GM23248 (cell line): Measurements from ENCODE around the gene CAPN13. TPM values are rescaled to one million over a fixed set of nuclear protein-coding genes. Genes with fewer than 3 reads are reported as not detected.

Experiments
- DNase-seq: peaks from one replicate; pipeline ENCODE4 v3.0.0-alpha.2; 2015
- H2AFZ ChIP-seq: fragments of 200-600 bp; sonication (generic); 2 replicates; pipeline ENCODE4 v1.6.1; 2016; ENCODE audit warnings: antibody characterized with exemption
- H3F3A ChIP-seq: fragments of 200-600 bp; sonication (generic); 2 replicates; pipeline ENCODE4 v1.6.1; 2016; ENCODE audit warnings: mild to moderate bottlenecking, antibody characterized with exemption, mixed run types; ENCODE audit not compliant: insufficient read depth
- H3K27ac ChIP-seq: fragments of 200-600 bp; sonication (generic); 2 replicates; pipeline ENCODE4 v1.5.1; 2016; ENCODE audit warnings: mild to moderate bottlenecking
- H3K27me3 ChIP-seq: fragments of 200-600 bp; sonication (generic); replicated peaks from 2 replicates; pipeline ENCODE4 v1.6.1; 2016; ENCODE audit warnings: mild to moderate bottlenecking; ENCODE audit not compliant: insufficient read depth
- H3K36me3 ChIP-seq: fragments of 200-600 bp; sonication (generic); 2 replicates; pipeline ENCODE4 v1.6.1; 2016; ENCODE audit warnings: low read depth, mild to moderate bottlenecking
- H3K4me1 ChIP-seq: fragments of 200-600 bp; sonication (generic); 2 replicates; pipeline ENCODE4 v1.6.1; 2016; ENCODE audit warnings: mild to moderate bottlenecking; ENCODE audit not compliant: insufficient read depth
- H3K4me2 ChIP-seq: fragments of 200-600 bp; sonication (generic); one replicate; pipeline ENCODE4 v1.6.1; 2016; ENCODE audit warnings: mild to moderate bottlenecking; ENCODE audit not compliant: unreplicated experiment
- H3K4me3 ChIP-seq: fragments of 200-600 bp; sonication (generic); 2 replicates; pipeline ENCODE4 v1.5.1; 2016; ENCODE audit warnings: mild to moderate bottlenecking
- H3K79me2 ChIP-seq: fragments of 200-600 bp; sonication (generic); 2 replicates; pipeline ENCODE4 v1.6.1; 2016; ENCODE audit warnings: mild to moderate bottlenecking; ENCODE audit not compliant: insufficient read depth
- H3K9ac ChIP-seq: fragments of 200-600 bp; sonication (generic); 2 replicates; pipeline ENCODE4 v1.6.1; 2016; ENCODE audit warnings: mild to moderate bottlenecking
- H3K9me2 ChIP-seq: fragments of 200-600 bp; sonication (generic); 2 replicates; pipeline ENCODE4 v1.6.1; 2016; ENCODE audit warnings: mixed run types, mild to moderate bottlenecking, moderate library complexity; ENCODE audit not compliant: insufficient read depth
- H3K9me3 ChIP-seq: fragments of 200-600 bp; sonication (generic); one replicate; pipeline ENCODE4 v1.6.1; 2017; ENCODE audit warnings: low read depth
- H4K20me1 ChIP-seq: fragments of 200-600 bp; sonication (generic); 2 replicates; pipeline ENCODE4 v1.6.0; 2016; ENCODE audit not compliant: insufficient read depth
- EZH2 ChIP-seq: fragments of 200-600 bp; sonication (generic); IDR thresholded peaks from 2 replicates; pipeline ENCODE4 v1.6.1; 2018; ENCODE audit warnings: antibody characterized with exemption, mild to moderate bottlenecking; ENCODE audit not compliant: insufficient read depth, poor library complexity, severe bottlenecking
- EZH2phosphoT487 ChIP-seq: fragments of 200-600 bp; sonication (generic); IDR thresholded peaks from 2 replicates; pipeline ENCODE4 v1.6.1; 2018; ENCODE audit warnings: antibody characterized with exemption, moderate library complexity, mild to moderate bottlenecking, low read depth; ENCODE audit not compliant: insufficient read depth
- WGBS, 2 experiments: methylation state at CpG; one replicate each; pipeline ENCODE4 v1.1.6; 2015 to 2017; ENCODE audit warnings: low lambda C conversion rate in 2 of 2, low coverage in 1 of 2; ENCODE audit errors: missing lambda C conversion rate in 2 of 2; 5-methylcytosine and 5-hydroxymethylcytosine counted together
- in situ Hi-C: fragments of 300-500 bp; cut with MboI; formaldehyde crosslinking; loops from 2 replicates; pipeline ENCODE4 v1.15.0; 2020
- polyA plus RNA-seq: library from polyadenylated mRNA; unstranded; fragments of >200 nt; fragmentation: Nextera tagmentation; extraction: Ambion mirVana; gene quantifications from 2 replicates; pipeline ENCODE4 v1.2.1, GENCODE V29; 2016
- total RNA-seq: library from RNA; depleted of rRNA; stranded (reverse); fragments of >200 nt; shearing (Covaris generic); gene quantifications from 2 replicates; pipeline ENCODE4 v1.2.3, GENCODE V29; 2014; rRNA removed

The CAPN13 gene, protein sequence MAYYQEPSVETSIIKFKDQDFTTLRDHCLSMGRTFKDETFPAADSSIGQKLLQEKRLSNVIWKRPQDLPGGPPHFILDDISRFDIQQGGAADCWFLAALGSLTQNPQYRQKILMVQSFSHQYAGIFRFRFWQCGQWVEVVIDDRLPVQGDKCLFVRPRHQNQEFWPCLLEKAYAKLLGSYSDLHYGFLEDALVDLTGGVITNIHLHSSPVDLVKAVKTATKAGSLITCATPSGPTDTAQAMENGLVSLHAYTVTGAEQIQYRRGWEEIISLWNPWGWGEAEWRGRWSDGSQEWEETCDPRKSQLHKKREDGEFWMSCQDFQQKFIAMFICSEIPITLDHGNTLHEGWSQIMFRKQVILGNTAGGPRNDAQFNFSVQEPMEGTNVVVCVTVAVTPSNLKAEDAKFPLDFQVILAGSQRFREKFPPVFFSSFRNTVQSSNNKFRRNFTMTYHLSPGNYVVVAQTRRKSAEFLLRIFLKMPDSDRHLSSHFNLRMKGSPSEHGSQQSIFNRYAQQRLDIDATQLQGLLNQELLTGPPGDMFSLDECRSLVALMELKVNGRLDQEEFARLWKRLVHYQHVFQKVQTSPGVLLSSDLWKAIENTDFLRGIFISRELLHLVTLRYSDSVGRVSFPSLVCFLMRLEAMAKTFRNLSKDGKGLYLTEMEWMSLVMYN
- total RNA-seq (not detected in 2 replicates), polyA plus RNA-seq (not detected in 2 replicates)

GRCh38 chr2:30807249-30807648 is at the start of gene CAPN13:
TSS of gene CAPN13 (minus strand) at chr2:30807446. CDS start at chr2:30787325, 20,121 bp downstream.
- H3K79me2 ChIP-seq: no peaks in the 10 kb centered on the region
- no peak for DNase-seq

DNA sequence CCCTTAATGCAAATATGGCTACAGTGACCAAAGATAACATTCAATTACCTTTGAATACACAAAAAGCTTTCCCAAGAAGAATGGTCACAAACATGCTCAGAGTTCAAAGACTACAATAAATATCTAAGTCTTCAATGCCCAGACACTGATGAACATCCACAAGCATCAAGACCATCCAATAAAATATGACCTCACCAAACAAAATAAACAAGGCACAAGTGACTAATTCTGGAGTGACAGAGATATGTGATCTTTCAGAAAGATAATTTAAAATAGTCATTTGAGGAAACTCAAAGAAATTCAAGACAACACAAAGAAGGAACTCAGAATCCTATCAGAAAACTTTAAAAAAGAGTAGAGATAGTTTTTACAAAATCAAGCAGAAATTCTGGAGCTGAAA is 40.6 kb upstream of the CAPN13 start:
- H3K4me3 ChIP-seq: no peak overlapping the region
- no peaks in the 10 kb centered on the region for H3K27me3 ChIP-seq
- H3K4me2 ChIP-seq: no peak overlapping the region
- no peak overlapping the region for H3K27ac ChIP-seq
- H3K79me2 ChIP-seq: no peaks in the 10 kb centered on the region
- no peak overlapping the region for H3K9ac ChIP-seq
- H2AFZ ChIP-seq: no peak overlapping the region
- no peaks in the 10 kb centered on the region for H3F3A ChIP-seq
- TF ChIP-seq EZH2phosphoT487 (no peak), EZH2 (no peak)
- in situ Hi-C loops: no loop called here
- H3K9me2 ChIP-seq: no peaks in the 10 kb centered on the region
- no peaks in the 10 kb centered on the region for H3K9me3 ChIP-seq
- no peaks in the 10 kb centered on the region for H3K36me3 ChIP-seq
- DNase-seq: no peak
- no peaks in the 10 kb centered on the region for H4K20me1 ChIP-seq
- no peaks in the 10 kb centered on the region for H3K4me1 ChIP-seq

More at GRCh38 chr2:30807249-30807648, at the start of gene CAPN13:
- Histone ChIP-seq H3K9ac (no peak within 1 kb of the TSS), H2AFZ (no peak within 1 kb of the TSS), H3F3A (no peaks in the 10 kb centered on the region), H3K36me3 (no peaks in the 10 kb centered on the region), H3K4me2 (no peak within 1 kb of the TSS), H3K27ac (no peak within 1 kb of the TSS), H3K9me2 (no peaks in the 10 kb centered on the region), H3K9me3 (no peaks in the 10 kb centered on the region), H3K4me1 (no peaks in the 10 kb centered on the region), H4K20me1 (no peaks in the 10 kb centered on the region), H3K27me3 (peaks cover 27% of the 10 kb centered on the region), H3K4me3 (no peak within 1 kb of the TSS)
- 26 to 30% methylated on average over 6 of the region's 6 CpGs for WGBS, 2 experiments
- TF ChIP-seq EZH2 (no peak), EZH2phosphoT487 (no peak)
- in situ Hi-C loops: no loop called here

GRCh38 chr2:30847329-30847728 is 40.1 kb upstream of the CAPN13 start:
- Histone ChIP-seq H3K4me3 (no peak overlapping the region), H2AFZ (no peak overlapping the region), H3K9me3 (no peaks in the 10 kb centered on the region), H3K79me2 (no peaks in the 10 kb centered on the region), H3K9ac (no peak overlapping the region), H3K27me3 (no peaks in the 10 kb centered on the region), H3K9me2 (no peaks in the 10 kb centered on the region), H3K4me2 (no peak overlapping the region), H3K36me3 (no peaks in the 10 kb centered on the region), H3F3A (no peaks in the 10 kb centered on the region), H3K4me1 (no peaks in the 10 kb centered on the region), H3K27ac (no peak overlapping the region), H4K20me1 (no peaks in the 10 kb centered on the region)
- in situ Hi-C loops: no loop called here
- 20 to 43% methylated on average over 1 of the region's 1 CpG for WGBS, 2 experiments
- TF ChIP-seq EZH2 (no peak), EZH2phosphoT487 (no peak)
- DNase-seq: no peak

GRCh38 chr2:30828586-30828985 is 21.3 kb upstream of the CAPN13 start:
- no peak for DNase-seq
- no peak overlapping the region for H2AFZ ChIP-seq
- H3K9me2 ChIP-seq: no peaks in the 10 kb centered on the region
- no peaks in the 10 kb centered on the region for H3K9me3 ChIP-seq
- H3K27me3 ChIP-seq: no peaks in the 10 kb centered on the region
- H3K9ac ChIP-seq: no peak overlapping the region
- TF ChIP-seq EZH2phosphoT487: no peak
- no peak for TF ChIP-seq EZH2
- no peaks in the 10 kb centered on the region for H3K79me2 ChIP-seq
- H3K36me3 ChIP-seq: no peaks in the 10 kb centered on the region
- H3F3A ChIP-seq: no peaks in the 10 kb centered on the region
- H3K4me1 ChIP-seq: no peaks in the 10 kb centered on the region
- 5 to 14% methylated on average over 1 of the region's 1 CpG for WGBS, 2 experiments
- no peaks in the 10 kb centered on the region for H4K20me1 ChIP-seq
- H3K4me2 ChIP-seq: no peak overlapping the region
- no peak overlapping the region for H3K27ac ChIP-seq
- in situ Hi-C loops: no loop called here
- no peak overlapping the region for H3K4me3 ChIP-seq
